Spleen (tissue), 7 donors: ENCODE data around the gene CILP2.

ENCODE experiments used
- CTCF ChIP-seq, 11 experiments: fragments of 200-600 bp in 7 of 11; fragments of 450-650 bp in 4 of 11; sonication (generic) in 4 of 11; IDR thresholded peaks in 8 of 11; conservative IDR thresholded peaks in 3 of 11; 1 replicate in 7 of 11; 2 replicates in 4 of 11; pipeline versions ENCODE4 v1.4.0 to v1.8.0; 2016 to 2021; ENCODE audit warnings: antibody characterized with exemption in 11 of 11, inconsistent platforms in 4 of 11, mild to moderate bottlenecking in 1 of 11
- POLR2A ChIP-seq, 3 donors: fragments of 450-650 bp; IDR thresholded peaks; one replicate each; pipeline ENCODE4 v1.5.1; 2017; ENCODE audit warnings: antibody characterized with exemption in 3 of 3, mild to moderate bottlenecking in 1 of 3
- POLR2AphosphoS5 ChIP-seq, 3 donors: sonication (generic); formaldehyde crosslinking; IDR thresholded peaks; one replicate each; pipeline ENCODE4 v1.5.1; 2017; ENCODE audit warnings: antibody characterized with exemption in 3 of 3
- donor health status: DM: no; HTN: no; CAD: no; lungs with moderate emphysema.
- donor health status: DM: no; HTN: no; CAD: no.
- donor health status: DM: no; HTN: no; CAD: no.

GRCh38 chr19:19527371-19527656, 10.8 kb upstream of the CILP2 start:
- TF ChIP-seq CTCF (IDR thresholded peaks at IDR 0.05 in 8 of 11, conservative IDR thresholded peaks at IDR 0.05 in 3 of 11) (no peak), POLR2AphosphoS5 (IDR thresholded peaks at IDR 0.05) (peak in 1 of 3 donors; percentile 42), POLR2A (IDR thresholded peaks at IDR 0.05) (no peak)
